Hematopoietic multipotent progenitor cell treated with erythropoietin and hydrocortisone succinate and interleukin-3 and kit ligand, for 4 days (in vitro differentiated cells): ENCODE measurements around the gene TRIP13.
A peak's percentile ranks its signal among the peaks of the same experiment; 100 is the strongest.

Source experiments
- DNase-seq: peaks from one replicate; pipeline ENCODE4 v3.0.0-alpha.2; 2015

The TRIP13 gene

DNA sequence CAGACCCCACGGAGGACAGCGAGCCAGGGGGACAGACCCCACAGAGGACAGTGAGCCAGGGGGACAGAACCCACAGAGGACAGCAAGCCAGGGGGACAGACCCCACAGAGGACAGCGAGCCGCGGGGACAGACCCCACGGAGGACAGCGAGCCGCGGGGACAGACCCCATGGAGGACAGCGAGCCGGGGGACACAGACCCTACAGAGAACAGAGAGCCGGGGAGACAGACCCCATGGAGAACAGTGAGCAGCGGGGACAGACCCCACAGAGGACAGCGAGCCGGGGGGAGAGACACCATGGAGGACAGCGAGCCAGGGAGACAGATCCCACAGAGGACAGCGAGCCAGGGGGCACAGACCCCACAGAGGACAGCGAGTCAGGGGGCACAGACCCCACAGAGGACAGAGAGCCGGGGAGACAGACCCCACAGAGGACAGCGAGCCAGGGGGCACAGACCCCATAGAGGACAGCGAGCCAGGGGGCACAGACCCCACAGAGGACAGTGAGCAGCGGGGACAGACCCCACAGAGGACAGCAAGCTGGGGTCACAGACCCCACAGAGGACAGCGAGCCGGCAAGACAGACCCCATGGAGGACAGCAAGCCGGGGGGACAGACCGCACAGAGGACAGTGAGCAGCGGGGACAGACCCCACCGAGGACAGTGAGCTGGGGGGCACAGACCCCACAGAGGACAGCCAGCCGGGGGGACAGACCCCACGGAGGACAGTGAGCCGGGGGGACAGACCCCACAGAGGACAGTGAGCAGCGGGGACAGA is 37.5 kb upstream of the TRIP13 start:
- no peak for DNase-seq

DNA sequence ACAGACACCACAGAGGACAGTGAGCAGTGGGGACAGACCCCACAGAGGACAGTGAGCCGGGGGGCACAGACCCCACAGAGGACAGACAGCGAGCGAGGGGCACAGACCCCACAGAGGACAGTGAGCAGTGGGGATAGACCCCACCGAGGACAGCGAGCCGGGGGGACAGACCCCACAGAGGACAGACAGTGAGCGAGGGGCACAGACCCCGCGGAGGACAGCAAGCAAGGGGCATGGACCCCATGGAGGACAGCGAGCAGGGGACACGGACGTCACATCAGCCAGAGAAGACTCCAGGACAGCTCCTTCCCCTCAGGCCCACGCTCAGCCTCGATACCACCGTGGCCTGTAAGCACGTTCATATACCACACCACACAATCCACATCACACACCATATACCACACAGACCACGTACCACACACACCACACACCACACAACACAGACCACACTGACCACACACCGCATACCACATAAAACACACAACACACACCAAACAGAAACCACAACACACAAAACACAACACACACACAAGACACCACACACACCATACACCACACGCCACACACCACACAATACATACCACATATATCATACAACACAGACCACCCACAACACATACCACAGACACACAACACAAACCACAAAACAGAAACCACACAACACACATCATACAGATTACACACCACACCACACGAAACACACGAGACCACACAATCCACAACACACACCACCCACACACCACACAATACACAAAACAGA is 36.7 kb upstream of the TRIP13 start:
- DNase-seq, result peak; percentile 24

DNA sequence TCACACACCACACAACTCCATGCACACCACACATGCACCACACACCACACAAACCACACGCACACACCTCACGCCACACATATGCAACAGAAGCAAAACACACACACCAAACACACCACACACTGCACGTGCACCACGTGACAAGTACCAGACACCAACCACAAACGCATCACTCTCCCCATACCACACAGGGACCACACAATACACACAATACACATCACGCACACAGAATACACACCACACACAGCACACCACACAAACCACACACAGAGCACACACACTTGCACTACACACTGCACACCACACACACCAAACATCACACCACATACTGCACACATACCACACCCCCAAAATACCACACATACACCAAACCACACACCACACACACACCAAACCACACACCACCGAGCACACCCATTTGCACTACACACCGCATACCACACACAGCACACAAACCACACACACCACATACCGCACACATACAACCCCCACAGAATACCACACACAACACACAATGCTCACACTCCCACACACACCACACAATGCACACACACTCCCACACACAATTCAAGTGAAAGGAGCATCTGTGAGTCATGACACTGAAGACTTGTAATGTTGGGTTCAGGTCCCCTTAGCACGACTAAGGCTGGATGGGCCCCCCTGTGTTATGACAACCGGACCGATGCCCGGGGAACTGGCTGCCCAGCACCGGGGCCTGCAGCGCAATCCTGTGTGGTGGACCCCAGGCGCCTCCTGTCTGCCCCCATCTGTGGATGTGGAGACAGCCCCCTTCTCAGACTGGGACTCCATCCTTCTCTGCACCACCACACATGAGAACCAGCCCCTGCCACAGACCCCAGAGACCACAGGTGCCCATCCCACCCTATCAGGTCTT is 35.9 kb upstream of the TRIP13 start:
- DNase-seq, result no peak

DNA sequence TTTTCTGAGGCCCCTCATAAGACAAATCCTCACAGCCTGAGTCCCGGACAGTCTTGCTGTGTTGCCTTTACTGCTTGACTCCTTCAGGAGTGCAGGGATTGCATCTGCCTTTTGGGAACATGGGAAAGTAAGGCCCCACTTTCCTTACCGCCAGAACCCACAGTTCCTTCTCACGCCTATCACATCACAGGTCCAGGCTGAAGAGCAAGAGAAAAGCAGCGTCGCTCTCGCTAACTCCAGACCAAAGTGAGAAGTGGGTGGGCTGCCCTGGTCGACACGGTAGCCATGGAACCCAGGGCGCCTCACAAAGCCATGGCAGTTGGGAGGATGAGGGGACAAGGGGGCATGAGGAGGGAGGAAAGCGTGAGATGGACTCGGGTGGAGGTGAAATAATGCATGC is 34.0 kb upstream of the TRIP13 start:
- no peak for DNase-seq

DNA sequence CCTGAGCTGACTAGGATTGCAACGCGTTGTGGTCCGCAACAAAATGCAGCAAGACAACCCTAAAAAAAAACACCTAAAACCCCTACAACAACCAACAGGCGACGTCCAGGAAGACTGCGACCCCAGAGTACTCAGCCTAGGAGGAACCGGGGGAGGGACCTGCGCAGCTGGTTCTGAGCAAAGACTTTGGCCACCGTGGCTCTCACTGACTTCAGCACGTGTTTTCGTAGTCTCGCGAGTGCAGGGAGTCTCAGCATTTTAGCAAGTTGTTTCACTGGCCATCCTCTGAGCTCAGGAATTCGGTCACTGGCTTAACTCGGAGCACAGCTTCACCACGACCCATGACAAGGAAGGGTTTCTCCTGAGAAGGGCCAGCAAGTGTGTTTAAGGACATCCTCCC is 33.3 kb upstream of the TRIP13 start:
- DNase-seq, result no peak

DNA sequence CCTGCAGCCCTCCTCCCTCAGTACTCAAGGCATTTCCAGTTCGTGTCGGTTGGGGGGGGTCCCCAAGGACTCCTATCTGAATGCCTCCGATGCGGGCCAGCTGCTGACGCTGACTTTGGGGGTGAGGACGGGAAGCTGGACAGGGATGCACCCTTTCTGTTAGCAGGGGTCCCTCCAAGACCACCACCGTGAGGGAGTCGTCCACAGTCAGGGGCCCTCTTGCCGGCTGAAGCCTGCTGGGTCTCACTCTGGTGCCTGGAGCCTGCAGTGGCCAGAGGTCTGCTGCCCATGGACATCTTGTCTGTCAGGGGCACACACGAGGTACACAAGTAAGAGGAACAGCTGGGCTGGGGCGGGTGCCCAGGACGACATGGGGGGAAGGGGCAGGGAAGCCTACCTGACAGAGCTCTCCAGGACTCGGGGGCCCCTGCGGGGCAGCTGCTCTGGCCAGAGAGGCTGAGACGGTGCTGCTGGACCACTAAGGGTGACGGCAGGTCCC is 32.8 kb upstream of the TRIP13 start:
- no peak for DNase-seq

DNA sequence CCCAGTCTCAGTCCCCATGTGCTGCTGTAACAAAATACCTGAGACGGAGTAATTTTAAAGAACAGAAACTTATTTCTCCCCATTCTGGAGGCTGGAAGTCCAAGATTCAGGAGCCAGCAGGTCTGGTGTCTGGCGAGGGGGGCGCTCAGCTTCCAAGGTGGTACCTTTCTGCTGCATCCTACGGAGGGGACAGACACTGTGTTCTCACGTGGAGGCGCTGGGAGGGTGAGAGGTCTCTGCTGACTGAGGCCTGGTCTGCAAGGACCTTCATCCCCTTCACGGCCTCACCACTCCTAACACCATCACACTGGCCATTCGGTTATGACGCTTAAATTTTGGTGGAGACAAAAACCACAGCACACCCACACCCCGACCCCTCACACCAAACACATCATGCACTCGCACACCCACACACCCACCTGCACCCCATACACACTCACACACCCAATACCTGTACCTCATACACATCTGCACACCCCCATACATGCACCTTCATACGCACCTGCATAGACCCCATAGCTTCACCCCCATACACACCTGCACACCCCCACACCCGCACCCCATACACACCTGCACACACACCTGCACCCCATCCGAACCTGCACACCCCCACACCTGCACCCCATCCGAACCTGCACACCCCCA is 32.1 kb upstream of the TRIP13 start:
- no peak for DNase-seq

DNA sequence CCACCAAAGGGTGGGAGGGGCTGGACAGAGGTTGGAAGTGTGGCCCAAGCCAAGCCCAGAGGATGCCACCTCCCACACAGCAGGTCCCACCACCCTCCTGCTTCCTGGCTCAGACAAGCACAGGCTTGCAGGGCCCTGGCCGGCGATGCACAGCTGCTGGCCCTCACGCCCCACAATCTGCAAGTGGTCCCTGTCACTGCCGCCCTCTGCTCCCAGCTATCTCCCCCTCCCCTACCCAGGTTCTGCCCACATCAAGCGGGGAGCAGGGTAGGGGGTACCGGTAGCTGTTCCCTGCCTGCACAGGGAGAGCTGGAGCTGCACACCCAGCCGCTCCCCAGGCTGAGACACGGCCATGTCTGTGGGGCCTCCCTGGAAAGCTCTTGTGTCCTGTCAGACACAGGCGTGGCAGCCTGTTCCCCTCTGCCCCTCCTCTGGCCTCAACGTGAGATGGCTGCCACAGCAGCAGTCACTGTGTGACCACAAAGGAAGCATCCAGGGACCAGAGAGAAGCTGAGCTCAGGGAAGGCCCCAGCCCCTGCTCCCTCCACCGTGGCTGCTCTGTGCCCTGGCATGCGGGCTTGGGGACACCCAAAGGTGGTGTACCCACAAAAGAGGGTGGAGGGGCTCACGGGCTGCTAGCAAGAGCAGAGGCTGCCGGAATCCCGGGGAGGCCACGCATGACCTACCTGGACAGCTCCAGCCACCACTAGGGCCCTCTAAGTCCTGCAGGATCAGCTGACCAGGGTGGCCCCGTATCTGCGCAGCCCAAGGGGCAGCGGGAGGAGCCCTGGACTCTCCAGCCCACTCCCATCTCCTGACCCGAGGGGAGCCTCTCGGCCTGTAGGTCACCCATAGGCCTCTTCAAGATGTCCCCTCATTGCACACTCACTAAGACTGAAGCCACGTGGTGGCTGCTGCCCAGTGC is 31.0 kb upstream of the TRIP13 start:
- peak; percentile 30 for DNase-seq

DNA sequence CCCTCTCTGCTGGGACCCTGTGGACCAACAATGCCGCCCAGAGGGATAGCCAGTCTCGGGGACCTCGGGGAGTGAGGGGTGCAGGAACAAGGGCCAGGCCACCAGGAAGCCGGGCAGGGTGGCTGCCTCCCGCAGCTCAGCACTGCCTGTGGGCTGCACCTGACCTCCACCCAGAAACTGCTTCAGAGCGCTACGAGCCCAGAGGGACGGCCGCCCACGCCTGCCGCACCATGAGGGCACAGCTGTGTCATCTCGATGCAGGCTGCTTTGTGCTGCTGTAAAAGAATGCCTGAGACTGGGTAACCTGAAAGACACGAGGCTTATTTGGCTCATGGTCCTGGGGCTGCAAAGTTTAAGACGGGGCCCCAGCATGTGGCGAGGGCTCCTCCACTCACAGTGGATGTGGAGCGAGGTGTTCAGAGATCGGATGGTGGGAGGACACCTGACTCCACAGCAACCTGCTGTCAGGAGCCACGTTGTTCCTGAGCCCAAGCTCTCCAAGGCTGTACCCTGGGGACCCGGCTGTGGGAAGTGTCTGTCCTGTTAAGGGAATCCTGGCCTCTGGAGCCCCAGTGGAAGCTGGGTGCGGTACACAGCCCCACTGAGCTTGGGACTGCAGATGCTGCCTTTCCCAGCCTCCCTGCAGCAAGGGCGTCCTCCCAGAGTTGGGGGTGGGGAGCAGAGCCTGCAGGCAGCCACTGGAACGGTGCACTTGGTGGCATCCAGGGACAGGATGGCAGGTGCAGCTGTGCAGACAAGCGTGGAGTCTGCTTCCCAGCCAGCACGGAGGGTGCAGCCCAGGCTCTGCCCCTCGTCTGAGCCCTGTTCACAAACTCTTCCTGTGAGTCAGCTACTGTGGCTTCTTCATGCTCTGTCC is 30.1 kb upstream of the TRIP13 start:
- no peak for DNase-seq

DNA sequence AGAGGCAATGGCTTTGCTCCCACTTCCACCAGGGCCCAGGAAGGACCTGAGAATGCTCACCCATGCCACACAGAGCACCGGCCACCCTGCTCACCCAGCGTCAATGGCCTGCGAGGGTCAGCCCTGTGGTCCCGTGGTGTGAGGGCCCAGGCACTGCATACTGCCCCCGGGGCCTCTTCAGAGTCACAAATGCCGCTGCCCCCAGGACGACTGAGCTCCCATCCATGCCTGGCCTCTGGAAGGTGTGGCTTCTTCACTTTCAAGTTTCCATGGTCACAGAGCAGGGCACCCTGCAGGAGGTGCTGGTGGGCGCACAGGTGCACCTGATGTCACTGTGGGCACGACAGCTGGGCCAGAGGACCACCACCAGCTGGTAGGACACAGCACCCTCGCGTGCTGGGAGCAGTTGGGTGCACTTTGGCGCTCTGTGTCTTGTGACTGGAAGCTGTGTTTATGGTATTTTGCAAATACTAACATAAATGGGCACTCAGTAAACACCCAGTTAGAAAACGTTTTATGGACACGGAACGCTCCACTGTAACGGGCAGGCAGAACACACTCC is 29.4 kb upstream of the TRIP13 start:
- no peak for DNase-seq

DNA sequence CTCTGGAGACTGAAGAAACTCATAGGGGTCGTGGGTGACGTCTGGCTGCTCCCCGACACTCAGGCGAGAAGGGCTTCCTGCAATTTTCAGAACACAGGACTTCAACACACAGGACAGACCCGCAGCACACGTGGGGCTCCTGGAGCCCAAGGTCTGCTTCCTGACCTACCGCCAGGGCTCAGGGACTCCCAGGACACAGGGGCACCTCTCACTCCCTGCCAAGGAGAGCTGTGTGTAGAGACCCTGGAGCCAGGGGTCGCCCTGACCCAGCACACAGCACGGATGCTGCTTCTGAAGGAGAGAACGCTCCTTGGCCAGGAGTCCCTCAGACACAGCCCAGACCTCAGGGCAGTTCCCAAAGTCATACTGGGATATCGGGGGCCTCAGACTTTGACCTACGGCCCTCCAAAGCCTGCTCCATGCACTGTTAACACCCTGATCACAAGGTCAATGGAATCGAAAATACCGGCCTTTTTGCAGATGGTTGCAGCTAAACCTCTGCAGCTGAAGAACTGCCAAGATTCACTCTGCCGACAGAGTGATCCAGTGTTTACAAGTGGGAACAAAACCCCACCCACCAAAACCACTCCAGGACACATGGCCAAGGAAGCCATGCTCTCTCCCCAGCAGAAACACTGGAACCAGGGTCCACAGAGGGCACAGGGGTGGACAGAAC is 28.1 kb upstream of the TRIP13 start:
- DNase-seq, result no peak

DNA sequence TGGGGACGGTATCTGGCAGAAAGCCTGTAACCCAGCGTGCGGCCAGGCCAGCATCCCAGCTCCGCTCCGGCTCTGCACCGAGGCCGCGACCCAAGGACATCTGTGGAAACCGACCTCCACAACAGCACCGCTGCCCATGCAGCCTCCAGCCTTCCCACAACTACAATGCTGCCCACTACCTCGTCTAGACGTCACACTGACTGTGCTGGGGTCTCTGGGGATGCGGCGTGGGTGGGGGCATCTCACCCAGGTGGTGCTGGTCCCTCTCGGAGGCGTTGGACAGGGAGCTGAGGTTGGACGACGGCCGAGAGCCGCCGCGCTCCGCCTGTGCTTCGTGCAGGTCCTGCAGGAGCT is 27.5 kb upstream of the TRIP13 start:
- DNase-seq, result no peak

DNA sequence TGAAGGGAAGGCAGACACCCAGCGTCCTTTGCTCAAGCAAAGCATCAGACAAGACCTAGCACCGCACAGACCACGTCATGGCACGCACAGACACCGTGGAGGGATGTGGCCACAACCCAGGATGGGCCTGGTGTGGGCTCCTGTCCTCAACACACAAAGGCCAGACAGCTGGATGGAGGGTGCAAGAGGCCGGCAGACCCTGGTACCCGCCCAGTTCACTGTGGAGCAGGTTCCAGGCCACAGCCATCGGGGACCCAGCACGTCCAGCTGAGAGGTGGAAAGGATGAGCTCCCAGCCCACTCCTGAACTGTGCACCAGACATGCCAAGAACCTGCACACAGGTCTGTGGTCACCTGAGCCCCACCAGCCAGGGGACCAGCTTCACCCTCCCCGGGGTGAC is 26.9 kb upstream of the TRIP13 start:
- DNase-seq, result no peak

DNA sequence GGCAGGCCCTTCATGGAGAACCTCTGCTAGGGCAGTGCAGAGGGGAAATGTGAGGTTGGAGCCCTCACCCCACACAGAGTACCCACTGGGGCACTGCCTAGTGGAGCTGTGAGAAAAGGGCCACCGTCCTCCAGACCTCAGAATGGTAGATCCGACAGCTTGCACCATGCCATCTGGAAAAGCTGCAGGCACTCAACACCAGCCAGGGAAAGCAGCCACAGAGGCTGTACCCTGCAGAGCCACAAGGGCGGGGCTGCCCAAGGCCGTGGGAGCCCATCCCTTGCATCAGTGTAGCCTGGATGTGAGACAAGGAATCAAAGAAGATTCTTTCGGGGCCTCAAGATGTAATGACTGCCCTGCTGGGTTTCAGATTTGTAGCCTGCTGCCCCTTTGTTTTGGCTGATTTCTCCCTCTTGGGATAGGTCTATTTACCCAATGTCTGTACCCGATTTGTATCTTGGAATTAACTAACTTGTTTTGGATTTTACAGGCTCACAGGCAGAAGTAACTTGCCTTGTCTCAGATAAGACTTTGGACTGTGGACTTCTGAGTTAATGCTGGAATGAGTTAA is 25.3 kb upstream of the TRIP13 start:
- DNase-seq, result no peak

DNA sequence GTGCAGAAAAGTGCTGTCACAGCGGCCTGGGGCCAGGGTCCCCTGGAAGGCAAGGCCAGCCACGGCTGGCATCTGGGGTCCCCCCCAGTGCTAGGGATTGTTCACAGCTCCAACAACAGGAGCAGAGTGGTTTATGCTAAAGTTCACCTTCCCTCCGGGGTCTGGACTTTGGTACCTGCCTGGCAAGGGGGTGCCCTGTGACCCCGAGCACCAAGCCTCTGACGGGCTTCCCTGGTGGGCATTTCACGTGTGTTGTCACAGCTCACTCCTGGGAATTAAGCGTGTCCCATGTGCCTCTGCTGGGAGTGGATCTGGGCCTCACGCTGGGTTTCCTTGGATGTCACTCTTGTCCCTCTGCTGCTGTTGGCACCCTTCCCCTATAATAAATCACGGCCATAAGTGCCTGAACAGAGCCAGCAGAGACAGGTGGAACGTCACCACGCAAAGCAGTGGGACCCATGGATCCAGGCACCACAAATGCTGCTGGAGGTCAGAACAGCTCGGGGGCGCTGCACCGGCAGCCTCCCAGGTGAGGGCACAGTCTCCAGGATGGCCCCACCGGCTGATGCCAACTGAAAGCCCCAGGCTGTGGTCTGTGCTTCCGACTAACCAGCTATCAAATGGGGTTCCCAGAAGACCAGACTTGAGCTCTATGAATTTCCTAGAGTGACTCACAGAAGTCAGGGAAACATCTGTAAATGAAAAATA is 24.1 kb upstream of the TRIP13 start:
- DNase-seq, result no peak

DNA sequence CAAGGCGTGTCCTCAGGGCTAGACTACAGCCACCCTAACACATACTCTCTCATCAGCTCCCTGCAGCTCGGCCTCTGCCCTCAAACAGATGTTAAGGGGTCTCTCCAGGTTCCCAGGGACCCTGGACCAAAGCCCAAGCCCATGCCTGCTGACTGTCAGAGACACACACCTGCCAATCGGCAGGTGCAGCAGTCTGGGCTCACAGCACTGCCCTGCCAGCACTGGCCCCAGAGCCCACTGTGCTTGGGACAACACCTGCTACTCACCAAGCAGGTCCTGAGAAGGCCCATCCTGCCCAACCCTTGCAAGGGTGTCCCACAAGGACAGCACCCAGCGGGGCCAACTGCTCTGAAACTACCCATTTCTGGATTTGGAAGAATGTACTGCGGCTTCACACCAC is 21.7 kb upstream of the TRIP13 start:
- DNase-seq, result no peak

DNA sequence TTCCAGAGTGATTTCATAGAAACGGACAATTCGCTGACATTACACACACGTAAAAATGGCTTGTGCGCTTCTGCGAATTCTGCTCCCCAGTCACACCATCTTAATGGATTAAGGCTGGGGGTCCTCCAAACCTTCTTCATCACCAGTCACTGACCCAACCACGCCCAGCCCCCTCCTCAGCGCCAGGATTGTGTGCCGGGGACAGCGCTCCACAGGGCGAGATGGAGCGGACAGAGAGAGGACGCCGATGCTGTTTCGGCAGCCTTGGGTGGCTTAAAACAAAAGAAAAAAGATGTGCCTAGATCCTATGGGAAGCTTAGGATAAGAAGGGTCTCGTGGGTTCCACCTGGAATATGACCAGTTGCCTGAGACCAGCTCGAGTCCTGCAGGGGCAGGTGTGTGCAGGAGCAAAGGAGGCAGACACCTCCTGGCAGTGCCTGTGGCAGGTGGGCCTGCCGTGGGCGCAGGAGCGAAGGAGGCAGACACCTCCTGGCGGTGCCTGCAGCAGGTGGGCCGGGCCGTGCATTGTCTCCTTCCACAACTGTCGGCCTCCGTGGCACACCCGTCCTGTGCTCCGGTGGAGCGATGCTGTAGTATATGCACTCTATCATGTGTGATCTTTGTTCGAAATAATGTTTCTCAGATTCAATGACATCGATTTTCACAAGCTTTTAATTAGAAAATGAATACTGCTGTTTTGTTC is 20.9 kb upstream of the TRIP13 start:
- DNase-seq, result no peak

DNA sequence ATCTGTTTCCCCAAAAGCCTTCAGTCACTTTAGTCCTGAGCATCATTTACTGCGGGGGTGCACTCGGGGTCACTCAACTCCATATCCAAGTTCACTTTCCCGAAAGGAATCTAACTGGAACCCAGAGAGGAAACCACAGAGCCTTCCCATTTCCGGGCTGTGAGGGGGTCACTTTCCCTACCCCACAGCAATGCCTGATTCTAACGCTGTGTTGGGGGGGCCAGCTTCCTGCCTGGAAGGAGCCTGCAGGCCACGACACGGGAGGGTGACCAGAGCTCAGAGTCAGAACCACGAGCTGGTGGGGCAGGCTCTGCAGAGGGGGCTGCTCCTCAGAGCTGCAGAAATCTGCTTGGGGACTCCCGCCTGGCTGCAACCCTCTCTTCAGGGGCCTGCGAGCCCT is 20.4 kb upstream of the TRIP13 start:
- DNase-seq, result no peak
